Body of pancreas (tissue), 4 donors: Measurements from ENCODE around the gene PPARGC1A.

Source experiments
- CTCF ChIP-seq, 7 experiments: fragments of 450-650 bp in 4 of 7; fragments of 200-600 bp in 3 of 7; sonication (generic) in 3 of 7; IDR thresholded peaks; one replicate each; pipeline ENCODE4 v1.5.1; 2016 to 2019; ENCODE audit warnings: antibody characterized with exemption in 7 of 7
- POLR2A ChIP-seq, 3 donors: fragments of 450-650 bp; IDR thresholded peaks; one replicate each; pipeline ENCODE4 v1.6.1; 2016; ENCODE audit warnings: antibody characterized with exemption in 3 of 3, mild to moderate bottlenecking in 2 of 3

- TF ChIP-seq CTCF (IDR thresholded peaks at IDR 0.05) = no peak
- TF ChIP-seq POLR2A (IDR thresholded peaks at IDR 0.05) = no peak
These were observed 14.5 kb downstream of the PPARGC1A start for GRCh38 chr4:23875317-23875716.
